HCT116 (cell line): ENCODE results near the gene OR10AG1.

ENCODE experiments used
- CEBPB ChIP-seq: IDR thresholded peaks from 2 replicates; pipeline ENCODE4 v1.6.1; 2012; ENCODE audit warnings: low read depth
- EZH2 ChIP-seq: fragments of 200-600 bp; sonication (generic); IDR thresholded peaks from 2 replicates; pipeline ENCODE4 v1.6.1; 2017; ENCODE audit warnings: antibody characterized with exemption, mixed run types
- POLR2A ChIP-seq: IDR thresholded peaks from 2 replicates; pipeline ENCODE4 v1.7.0; 2011; ENCODE audit warnings: borderline replicate concordance; ENCODE audit not compliant: insufficient read depth, insufficient read length; ENCODE audit errors: extremely low read depth
- POLR2AphosphoS5 ChIP-seq: IDR thresholded peaks from 2 replicates; pipeline ENCODE4 v1.6.1; 2011; ENCODE audit warnings: mild to moderate bottlenecking, low read depth, low read length, moderate library complexity
- SIN3A ChIP-seq: IDR thresholded peaks from 2 replicates; pipeline ENCODE4 v1.6.1; 2012; ENCODE audit warnings: low read depth
- TCF7L2 ChIP-seq: IDR thresholded peaks from 2 replicates; pipeline ENCODE4 v1.7.0; 2011; ENCODE audit warnings: borderline replicate concordance, inconsistent platforms; ENCODE audit not compliant: insufficient read depth, insufficient read length; ENCODE audit errors: extremely low read depth
- YY1 ChIP-seq: IDR thresholded peaks from 2 replicates; pipeline ENCODE4 v1.6.1; 2011; ENCODE audit warnings: low read length, low read depth, moderate library complexity, mild to moderate bottlenecking; ENCODE audit not compliant: insufficient replicate concordance; ENCODE audit errors: extremely low read depth
- ZNF274 ChIP-seq: fragments of 200-500 bp; sonication (Bioruptor generic); IDR thresholded peaks from 2 replicates; pipeline ENCODE4 v1.6.1; 2014; ENCODE audit warnings: mild to moderate bottlenecking, low read depth, low read length, inconsistent platforms
- TF ChIP-seq, protein P1 (sequence below): IDR thresholded peaks from 2 replicates; pipeline ENCODE4 v1.6.1; 2012
- TF ChIP-seq, protein P2 (sequence below), 3 experiments: fragments of 200-600 bp in 1 of 3; sonication (generic) in 1 of 3; IDR thresholded peaks in 2 of 3; conservative IDR thresholded peaks in 1 of 3; 2 replicates each; pipeline ENCODE4 v1.5.1; 2012 to 2017; ENCODE audit warnings: low read depth in 2 of 3, low read length in 2 of 3, antibody characterized with exemption in 1 of 3, borderline replicate concordance in 1 of 3, control low read depth in 1 of 3, mild to moderate bottlenecking in 1 of 3, mixed read lengths in 1 of 3, mixed run types in 1 of 3, moderate library complexity in 1 of 3; ENCODE audit not compliant: insufficient read depth in 1 of 3
- TF ChIP-seq, protein P3 (sequence below): IDR thresholded peaks from 2 replicates; pipeline ENCODE4 v1.6.1; 2012; ENCODE audit warnings: low read depth
- TF ChIP-seq, protein P4 (sequence below): IDR thresholded peaks from 2 replicates; pipeline ENCODE4 v1.6.1; 2012

DNA sequence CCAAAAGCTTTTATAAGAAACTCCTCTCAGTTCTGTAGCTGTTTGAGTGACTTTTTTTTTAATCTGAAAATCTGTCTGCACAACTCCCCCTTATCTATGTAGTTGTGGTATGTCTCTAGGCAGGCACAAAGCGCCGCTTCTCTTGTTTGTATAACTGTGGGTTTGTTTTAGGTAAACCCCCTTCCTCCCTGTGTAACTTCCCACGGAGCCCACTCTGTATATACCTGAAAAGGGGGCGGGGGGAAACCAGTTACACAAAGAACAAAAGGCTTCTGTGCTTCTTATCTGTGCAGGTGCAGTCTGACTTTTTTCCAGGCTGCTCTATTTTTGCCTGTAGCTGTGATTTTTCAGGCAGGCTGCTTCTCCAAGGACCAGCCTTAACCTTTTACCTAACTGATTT lies 13.2 kb downstream of the OR10AG1 start:
- TF ChIP-seq, protein P1, sequence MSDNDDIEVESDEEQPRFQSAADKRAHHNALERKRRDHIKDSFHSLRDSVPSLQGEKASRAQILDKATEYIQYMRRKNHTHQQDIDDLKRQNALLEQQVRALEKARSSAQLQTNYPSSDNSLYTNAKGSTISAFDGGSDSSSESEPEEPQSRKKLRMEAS = no peak
- TF ChIP-seq SIN3A = no peak
- TF ChIP-seq TCF7L2 = no peak
- TF ChIP-seq EZH2 = no peak
- TF ChIP-seq, protein P2, sequence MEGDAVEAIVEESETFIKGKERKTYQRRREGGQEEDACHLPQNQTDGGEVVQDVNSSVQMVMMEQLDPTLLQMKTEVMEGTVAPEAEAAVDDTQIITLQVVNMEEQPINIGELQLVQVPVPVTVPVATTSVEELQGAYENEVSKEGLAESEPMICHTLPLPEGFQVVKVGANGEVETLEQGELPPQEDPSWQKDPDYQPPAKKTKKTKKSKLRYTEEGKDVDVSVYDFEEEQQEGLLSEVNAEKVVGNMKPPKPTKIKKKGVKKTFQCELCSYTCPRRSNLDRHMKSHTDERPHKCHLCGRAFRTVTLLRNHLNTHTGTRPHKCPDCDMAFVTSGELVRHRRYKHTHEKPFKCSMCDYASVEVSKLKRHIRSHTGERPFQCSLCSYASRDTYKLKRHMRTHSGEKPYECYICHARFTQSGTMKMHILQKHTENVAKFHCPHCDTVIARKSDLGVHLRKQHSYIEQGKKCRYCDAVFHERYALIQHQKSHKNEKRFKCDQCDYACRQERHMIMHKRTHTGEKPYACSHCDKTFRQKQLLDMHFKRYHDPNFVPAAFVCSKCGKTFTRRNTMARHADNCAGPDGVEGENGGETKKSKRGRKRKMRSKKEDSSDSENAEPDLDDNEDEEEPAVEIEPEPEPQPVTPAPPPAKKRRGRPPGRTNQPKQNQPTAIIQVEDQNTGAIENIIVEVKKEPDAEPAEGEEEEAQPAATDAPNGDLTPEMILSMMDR (IDR thresholded peaks at IDR 0.05 in 2 of 3, conservative IDR thresholded peaks at IDR 0.05 in 1 of 3; ENCODE audit: borderline replicate concordance in 1 of 3, insufficient read depth in 1 of 3, low read depth in 2 of 3, low read length in 2 of 3) = no peak
- no peak for TF ChIP-seq POLR2A
- TF ChIP-seq POLR2AphosphoS5 = no peak
- TF ChIP-seq, protein P3, sequence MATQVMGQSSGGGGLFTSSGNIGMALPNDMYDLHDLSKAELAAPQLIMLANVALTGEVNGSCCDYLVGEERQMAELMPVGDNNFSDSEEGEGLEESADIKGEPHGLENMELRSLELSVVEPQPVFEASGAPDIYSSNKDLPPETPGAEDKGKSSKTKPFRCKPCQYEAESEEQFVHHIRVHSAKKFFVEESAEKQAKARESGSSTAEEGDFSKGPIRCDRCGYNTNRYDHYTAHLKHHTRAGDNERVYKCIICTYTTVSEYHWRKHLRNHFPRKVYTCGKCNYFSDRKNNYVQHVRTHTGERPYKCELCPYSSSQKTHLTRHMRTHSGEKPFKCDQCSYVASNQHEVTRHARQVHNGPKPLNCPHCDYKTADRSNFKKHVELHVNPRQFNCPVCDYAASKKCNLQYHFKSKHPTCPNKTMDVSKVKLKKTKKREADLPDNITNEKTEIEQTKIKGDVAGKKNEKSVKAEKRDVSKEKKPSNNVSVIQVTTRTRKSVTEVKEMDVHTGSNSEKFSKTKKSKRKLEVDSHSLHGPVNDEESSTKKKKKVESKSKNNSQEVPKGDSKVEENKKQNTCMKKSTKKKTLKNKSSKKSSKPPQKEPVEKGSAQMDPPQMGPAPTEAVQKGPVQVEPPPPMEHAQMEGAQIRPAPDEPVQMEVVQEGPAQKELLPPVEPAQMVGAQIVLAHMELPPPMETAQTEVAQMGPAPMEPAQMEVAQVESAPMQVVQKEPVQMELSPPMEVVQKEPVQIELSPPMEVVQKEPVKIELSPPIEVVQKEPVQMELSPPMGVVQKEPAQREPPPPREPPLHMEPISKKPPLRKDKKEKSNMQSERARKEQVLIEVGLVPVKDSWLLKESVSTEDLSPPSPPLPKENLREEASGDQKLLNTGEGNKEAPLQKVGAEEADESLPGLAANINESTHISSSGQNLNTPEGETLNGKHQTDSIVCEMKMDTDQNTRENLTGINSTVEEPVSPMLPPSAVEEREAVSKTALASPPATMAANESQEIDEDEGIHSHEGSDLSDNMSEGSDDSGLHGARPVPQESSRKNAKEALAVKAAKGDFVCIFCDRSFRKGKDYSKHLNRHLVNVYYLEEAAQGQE = no peak
- TF ChIP-seq, protein P4, sequence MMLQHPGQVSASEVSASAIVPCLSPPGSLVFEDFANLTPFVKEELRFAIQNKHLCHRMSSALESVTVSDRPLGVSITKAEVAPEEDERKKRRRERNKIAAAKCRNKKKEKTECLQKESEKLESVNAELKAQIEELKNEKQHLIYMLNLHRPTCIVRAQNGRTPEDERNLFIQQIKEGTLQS = no peak
- TF ChIP-seq CEBPB = no peak
- TF ChIP-seq YY1 = no peak
- TF ChIP-seq ZNF274 = no peak
